ENCODE results near the gene PPFIBP2. TPM values are rescaled to one million over a fixed set of nuclear protein-coding genes. Genes with fewer than 3 reads are reported as not detected.

PPFIBP2 gene
- total RNA-seq, 1 donor from 2014 or later = 24.1 TPM

DNA sequence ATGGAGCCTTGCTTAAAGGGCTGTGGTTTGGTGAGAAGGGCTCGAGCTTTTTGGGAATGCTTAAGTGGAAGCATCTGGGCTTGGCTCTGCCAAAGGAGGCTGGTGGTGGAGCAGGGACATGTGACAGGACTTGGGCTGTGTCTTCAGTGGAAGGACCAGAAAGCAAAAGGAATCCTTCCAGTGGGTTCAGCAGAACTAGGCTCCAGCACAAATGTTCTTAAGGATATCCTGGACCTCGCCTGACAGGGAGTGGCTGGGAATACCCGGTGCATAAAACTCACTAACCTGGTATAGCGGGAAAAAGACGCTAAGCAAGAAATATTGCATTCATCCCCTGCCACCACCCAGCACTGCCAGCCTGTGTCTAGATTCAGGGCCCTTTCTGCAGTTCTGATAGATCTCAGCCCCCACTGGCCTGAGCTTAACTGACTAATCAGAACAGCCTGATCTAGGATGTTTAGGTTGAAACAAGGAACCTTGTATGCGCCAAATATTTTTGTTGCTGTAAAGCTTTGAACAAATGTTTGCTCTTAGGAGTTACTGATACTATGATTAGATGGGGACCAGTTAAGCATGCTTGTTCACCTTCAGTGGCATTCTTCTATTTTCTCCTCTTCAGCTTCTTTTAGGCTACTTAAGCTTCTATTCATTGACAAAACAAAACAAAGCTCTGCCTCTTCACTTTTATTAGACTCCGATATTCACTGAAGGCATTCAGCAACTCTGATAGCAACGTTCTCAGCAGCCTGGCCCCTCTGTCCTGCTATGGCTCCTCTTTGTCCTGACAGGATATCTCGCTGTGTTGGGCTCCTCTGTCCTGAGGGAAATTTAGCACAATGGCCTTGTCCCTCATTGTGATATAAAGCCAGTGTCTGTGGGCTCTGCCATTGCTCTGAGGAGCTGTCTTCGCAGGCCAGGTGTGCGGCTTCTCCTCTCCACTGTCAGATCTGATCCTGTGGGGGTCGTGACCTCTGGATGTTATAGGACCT, 25.0 kb downstream of the PPFIBP2 start:
- no peaks in the 10 kb centered on the region for H3K9me3 ChIP-seq
- no peaks in the 10 kb centered on the region for H3K36me3 ChIP-seq
- ATAC-seq (no peak), DNase-seq (no peak)
- peaks cover 14% of the 10 kb centered on the region for H3K4me1 ChIP-seq
- TF ChIP-seq, protein P1, sequence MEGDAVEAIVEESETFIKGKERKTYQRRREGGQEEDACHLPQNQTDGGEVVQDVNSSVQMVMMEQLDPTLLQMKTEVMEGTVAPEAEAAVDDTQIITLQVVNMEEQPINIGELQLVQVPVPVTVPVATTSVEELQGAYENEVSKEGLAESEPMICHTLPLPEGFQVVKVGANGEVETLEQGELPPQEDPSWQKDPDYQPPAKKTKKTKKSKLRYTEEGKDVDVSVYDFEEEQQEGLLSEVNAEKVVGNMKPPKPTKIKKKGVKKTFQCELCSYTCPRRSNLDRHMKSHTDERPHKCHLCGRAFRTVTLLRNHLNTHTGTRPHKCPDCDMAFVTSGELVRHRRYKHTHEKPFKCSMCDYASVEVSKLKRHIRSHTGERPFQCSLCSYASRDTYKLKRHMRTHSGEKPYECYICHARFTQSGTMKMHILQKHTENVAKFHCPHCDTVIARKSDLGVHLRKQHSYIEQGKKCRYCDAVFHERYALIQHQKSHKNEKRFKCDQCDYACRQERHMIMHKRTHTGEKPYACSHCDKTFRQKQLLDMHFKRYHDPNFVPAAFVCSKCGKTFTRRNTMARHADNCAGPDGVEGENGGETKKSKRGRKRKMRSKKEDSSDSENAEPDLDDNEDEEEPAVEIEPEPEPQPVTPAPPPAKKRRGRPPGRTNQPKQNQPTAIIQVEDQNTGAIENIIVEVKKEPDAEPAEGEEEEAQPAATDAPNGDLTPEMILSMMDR (IDR thresholded peaks at IDR 0.05) = no peak
- H3K4me3 ChIP-seq = no peak overlapping the region
- no peaks in the 10 kb centered on the region for H3K27me3 ChIP-seq (ENCODE audit: low read depth)
- intact Hi-C loops (cut with DNase I) = no loop called here
- H3K27ac ChIP-seq = no peak overlapping the region

DNA sequence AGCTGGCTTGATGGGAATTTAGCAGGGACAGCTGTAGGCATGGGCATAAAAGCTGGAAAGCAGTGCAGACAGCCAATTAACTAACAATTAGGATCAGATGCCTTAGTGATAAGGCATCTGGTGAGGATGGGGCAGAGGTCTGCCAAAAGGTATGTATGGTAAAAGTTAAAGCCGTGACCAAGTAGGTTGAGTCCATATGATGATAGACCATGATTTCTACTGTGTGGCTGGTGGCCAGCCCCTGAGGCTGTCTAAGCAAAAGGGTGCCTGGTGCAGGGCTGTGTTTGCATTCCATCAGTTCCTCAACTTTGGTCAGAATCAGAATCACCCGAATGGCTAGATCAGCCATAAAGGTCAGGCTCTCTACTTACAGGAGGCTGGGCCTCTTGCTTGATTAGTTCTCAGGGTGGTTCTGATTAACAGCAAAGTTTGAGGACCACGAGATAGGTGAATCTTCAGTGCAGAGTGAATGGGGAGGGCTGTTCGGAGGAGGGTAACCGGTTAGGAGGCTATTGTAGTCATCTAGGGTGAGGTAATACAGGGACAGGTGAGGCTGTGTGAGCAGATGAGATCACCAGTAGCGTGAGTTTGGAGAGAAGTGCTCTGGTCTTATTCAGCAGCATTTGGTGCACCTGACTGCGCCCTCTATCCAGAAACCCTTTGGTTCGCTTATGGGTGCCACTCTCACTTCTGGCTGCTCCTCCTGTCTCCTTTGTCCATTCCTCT, 27.2 kb downstream of the PPFIBP2 start:
- Histone ChIP-seq H3K27me3 (ENCODE audit: low read depth) (no peaks in the 10 kb centered on the region), H3K9me3 (no peaks in the 10 kb centered on the region), H3K4me1 (peaks cover 12% of the 10 kb centered on the region), H3K4me3 (no peak overlapping the region), H3K36me3 (no peaks in the 10 kb centered on the region), H3K27ac (no peak overlapping the region)
- no peak for DNase-seq
- TF ChIP-seq, protein P1 (IDR thresholded peaks at IDR 0.05) = no peak
- ATAC-seq = no peak
- intact Hi-C loops (cut with DNase I) = no loop called here

DNA sequence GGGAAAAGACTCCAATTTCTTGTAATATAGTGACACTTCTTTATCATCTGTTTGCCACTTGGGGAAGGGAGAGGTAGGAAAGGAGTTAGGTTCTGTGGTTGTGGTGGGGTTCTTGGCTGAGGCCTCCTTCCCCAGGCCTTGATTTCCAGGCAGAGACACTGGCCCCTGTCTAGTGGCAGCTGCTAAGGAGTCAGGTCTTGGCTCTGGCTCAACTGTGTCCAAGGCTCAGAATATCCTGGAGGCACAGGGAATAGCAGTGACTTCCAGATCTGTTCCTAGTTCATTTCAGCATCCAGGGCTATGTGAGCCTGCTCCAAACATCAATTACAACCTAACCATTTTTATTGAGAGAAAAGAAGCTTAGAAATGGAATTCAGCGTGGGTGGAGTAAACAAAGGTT, 29.5 kb downstream of the PPFIBP2 start:
- H3K4me1 ChIP-seq = peaks cover 11% of the 10 kb centered on the region
- TF ChIP-seq, protein P1 (IDR thresholded peaks at IDR 0.05) = no peak
- H3K9me3 ChIP-seq = no peaks in the 10 kb centered on the region
- ATAC-seq (no peak), DNase-seq (no peak)
- H3K36me3 ChIP-seq = no peaks in the 10 kb centered on the region
- intact Hi-C loops (cut with DNase I) = no loop called here
- no peak overlapping the region for H3K27ac ChIP-seq
- H3K27me3 ChIP-seq (ENCODE audit: low read depth) = no peaks in the 10 kb centered on the region
- H3K4me3 ChIP-seq = no peak overlapping the region

DNA sequence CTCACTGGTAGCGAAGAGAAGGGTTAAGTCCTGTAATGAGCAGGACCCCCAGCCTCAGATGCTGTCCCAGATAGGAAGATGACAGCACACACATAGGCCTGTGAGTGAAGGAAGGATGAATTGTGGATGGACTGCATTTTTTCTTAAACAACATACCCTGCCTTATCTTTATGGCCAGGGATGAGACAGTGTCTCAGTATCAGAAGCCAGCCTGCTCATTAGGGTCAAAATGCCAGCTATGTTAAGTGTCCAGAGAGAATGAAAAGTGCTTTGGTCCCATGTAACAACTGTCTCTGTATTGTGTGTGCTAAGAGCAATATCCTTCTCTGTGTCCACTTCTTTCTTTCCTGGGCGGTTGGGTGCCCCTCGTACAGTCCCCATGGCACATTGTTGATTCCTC, 30.2 kb downstream of the PPFIBP2 start:
- DNase-seq (no peak), ATAC-seq (no peak)
- intact Hi-C loops (cut with DNase I) = no loop called here
- peaks cover 3% of the 10 kb centered on the region for H3K4me1 ChIP-seq
- H3K9me3 ChIP-seq = no peaks in the 10 kb centered on the region
- no peak overlapping the region for H3K4me3 ChIP-seq
- H3K36me3 ChIP-seq = no peaks in the 10 kb centered on the region
- TF ChIP-seq, protein P1 (IDR thresholded peaks at IDR 0.05) = no peak
- no peaks in the 10 kb centered on the region for H3K27me3 ChIP-seq (ENCODE audit: low read depth)
- H3K27ac ChIP-seq = no peak overlapping the region

DNA sequence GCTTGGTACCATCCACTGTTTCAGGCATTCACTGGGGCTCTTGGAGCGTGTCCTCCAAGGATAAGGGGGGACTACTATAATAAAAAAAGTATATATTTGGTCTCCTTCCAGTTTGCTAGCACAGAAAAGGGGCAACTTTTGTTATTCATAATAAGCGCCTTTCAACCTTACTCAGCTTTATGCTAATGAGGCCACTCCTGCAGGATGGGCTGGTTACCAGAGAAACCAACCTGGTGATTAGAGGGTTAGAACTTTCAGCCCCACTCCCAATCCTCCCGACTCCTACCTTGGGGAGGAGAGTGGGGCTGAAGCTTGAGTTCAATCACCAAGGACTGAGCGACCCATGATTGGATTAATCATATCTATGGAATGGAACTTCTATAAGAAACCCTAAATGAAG, 31.8 kb downstream of the PPFIBP2 start:
- intact Hi-C loops (cut with DNase I) = no loop called here
- H3K27me3 ChIP-seq (ENCODE audit: low read depth) = no peaks in the 10 kb centered on the region
- H3K9me3 ChIP-seq = no peaks in the 10 kb centered on the region
- H3K36me3 ChIP-seq = no peaks in the 10 kb centered on the region
- H3K4me1 ChIP-seq = no peaks in the 10 kb centered on the region
- H3K27ac ChIP-seq = no peak overlapping the region
- TF ChIP-seq, protein P1 (IDR thresholded peaks at IDR 0.05) = no peak
- H3K4me3 ChIP-seq = no peak overlapping the region
- DNase-seq (no peak), ATAC-seq (no peak)
